SK-N-DZ (cell line): ENCODE data around the gene UBE2G2. TPM values are rescaled to one million over a fixed set of nuclear protein-coding genes. Genes with fewer than 3 reads are reported as not detected.

ENCODE experiments used
- DNase-seq: peaks from one replicate; pipeline ENCODE4 v3.0.0-alpha.2; 2015; ENCODE audit warnings: low spot score
- polyA plus RNA-seq, 2 experiments: library from polyadenylated mRNA; depleted of rRNA; stranded (reverse); fragments of >200 nt; gene quantifications; 2 replicates each; pipeline ENCODE4 v1.2.3, GENCODE V29; 2014

Gene UBE2G2
- polyA plus RNA-seq (2014; cell fraction: cytosol; rRNA removed), result 67.0 and 82.2 TPM in 2 replicates
- polyA plus RNA-seq (2014; cell fraction: nucleus; rRNA removed), result 61.5 and 95.7 TPM in 2 replicates

- peak; percentile 77 for DNase-seq
These were observed at the start of gene UBE2G2 for GRCh38 chr21:44801468-44802395. Gene UBE2G2, minus strand, starts transcription at chr21:44801820. Its CDS starts 72 bp downstream, at chr21:44801748.

- DNase-seq, result no peak
These were observed 49.5 kb upstream of the UBE2G2 start for GRCh38 chr21:44850905-44851657.

- no peak for DNase-seq
These were observed 48.7 kb upstream of the UBE2G2 start for GRCh38 chr21:44850208-44850800.

- DNase-seq, result no peak
These were observed 48.1 kb upstream of the UBE2G2 start for GRCh38 chr21:44849616-44850130.

GRCh38 chr21:44848821-44849521 is 47.4 kb upstream of the UBE2G2 start:
- no peak for DNase-seq

- no peak for DNase-seq
These were observed 45.8 kb upstream of the UBE2G2 start for GRCh38 chr21:44847261-44848056.

GRCh38 chr21:44846485-44847260 is 45.1 kb upstream of the UBE2G2 start:
- peak; percentile 28 for DNase-seq

GRCh38 chr21:44846224-44846484 is 44.5 kb upstream of the UBE2G2 start:
- DNase-seq, result no peak

- peak; percentile 78 for DNase-seq
These were observed 44.0 kb upstream of the UBE2G2 start for GRCh38 chr21:44845418-44846223.

GRCh38 chr21:44844256-44844655 is 42.6 kb upstream of the UBE2G2 start:
- DNase-seq, result no peak

- no peak for DNase-seq
These were observed 41.3 kb upstream of the UBE2G2 start for GRCh38 chr21:44842721-44843445.

- DNase-seq, result no peak
These were observed 40.5 kb upstream of the UBE2G2 start for GRCh38 chr21:44842087-44842486.

- DNase-seq, result no peak
These were observed 39.2 kb upstream of the UBE2G2 start for GRCh38 chr21:44840771-44841170.

- no peak for DNase-seq
These were observed 37.3 kb upstream of the UBE2G2 start for GRCh38 chr21:44838951-44839350.

- DNase-seq, result no peak
These were observed 36.6 kb upstream of the UBE2G2 start for GRCh38 chr21:44838039-44838895.

- DNase-seq, result no peak
These were observed 35.9 kb upstream of the UBE2G2 start for GRCh38 chr21:44837537-44837936.
